ENCODE results near the gene SETBP1.

DNA sequence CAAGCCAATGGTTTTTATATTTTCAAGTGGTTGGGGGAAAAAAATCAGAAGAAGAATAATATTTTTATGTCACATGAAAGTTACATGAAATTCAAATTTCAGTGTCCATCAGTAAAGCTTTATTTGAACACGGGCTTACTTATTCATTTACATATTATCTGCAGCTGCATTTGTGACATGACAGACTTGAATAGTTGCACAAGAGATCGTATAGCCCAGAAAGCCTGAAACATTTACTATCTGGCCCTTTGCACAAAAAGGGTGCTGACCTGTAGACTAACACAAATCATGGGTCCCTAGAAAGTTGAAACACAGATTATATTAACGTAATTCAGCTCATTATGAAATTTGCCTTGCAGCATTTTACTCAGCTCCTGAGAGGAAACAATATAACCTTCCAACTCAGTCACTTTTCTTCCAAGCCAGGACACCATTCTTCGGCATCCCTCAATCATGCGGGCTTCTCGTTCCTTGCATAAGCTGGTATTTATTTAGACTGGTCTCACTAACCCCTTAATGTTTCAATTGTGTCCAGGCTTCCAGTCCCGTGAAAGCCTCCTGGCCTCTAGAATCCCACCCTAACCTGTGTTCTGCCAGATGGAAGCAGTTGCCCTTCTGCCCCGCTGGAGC, 402.7 kb downstream of the SETBP1 start:
- no peak for TF ChIP-seq ATF4 (CRISPR knock-in tag; IDR thresholded peaks at IDR 0.05)
- no peak for TF ChIP-seq ZNF274 (IDR thresholded peaks at IDR 0.05; ENCODE audit: borderline replicate concordance, low read depth, low read length)
- TF ChIP-seq CBFA2T3 (IDR thresholded peaks at IDR 0.05) = no peak
- TF ChIP-seq, protein P1, sequence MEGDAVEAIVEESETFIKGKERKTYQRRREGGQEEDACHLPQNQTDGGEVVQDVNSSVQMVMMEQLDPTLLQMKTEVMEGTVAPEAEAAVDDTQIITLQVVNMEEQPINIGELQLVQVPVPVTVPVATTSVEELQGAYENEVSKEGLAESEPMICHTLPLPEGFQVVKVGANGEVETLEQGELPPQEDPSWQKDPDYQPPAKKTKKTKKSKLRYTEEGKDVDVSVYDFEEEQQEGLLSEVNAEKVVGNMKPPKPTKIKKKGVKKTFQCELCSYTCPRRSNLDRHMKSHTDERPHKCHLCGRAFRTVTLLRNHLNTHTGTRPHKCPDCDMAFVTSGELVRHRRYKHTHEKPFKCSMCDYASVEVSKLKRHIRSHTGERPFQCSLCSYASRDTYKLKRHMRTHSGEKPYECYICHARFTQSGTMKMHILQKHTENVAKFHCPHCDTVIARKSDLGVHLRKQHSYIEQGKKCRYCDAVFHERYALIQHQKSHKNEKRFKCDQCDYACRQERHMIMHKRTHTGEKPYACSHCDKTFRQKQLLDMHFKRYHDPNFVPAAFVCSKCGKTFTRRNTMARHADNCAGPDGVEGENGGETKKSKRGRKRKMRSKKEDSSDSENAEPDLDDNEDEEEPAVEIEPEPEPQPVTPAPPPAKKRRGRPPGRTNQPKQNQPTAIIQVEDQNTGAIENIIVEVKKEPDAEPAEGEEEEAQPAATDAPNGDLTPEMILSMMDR (IDR thresholded peaks at IDR 0.05 in 2 of 3, conservative IDR thresholded peaks at IDR 0.05 in 1 of 3; ENCODE audit: insufficient read depth in 2 of 3, low read depth in 1 of 3, low read length in 3 of 3) = no peak
- no peak for TF ChIP-seq ZNF354B (CRISPR knock-in tag; IDR thresholded peaks at IDR 0.05)
- TF ChIP-seq ETS1 (conservative IDR thresholded peaks at IDR 0.05; ENCODE audit: control insufficient read depth, low read depth, low read length) = no peak
- no peak for TF ChIP-seq ZBTB1 (CRISPR knock-in tag; IDR thresholded peaks at IDR 0.05; ENCODE audit: borderline replicate concordance, low read depth)
- TF ChIP-seq TBL1XR1 (IDR thresholded peaks at IDR 0.05; ENCODE audit: low read length in 2 of 2) = no peak
- no peak for TF ChIP-seq POLR2A (conservative IDR thresholded peaks at IDR 0.05)
- TF ChIP-seq PHF20 (IDR thresholded peaks at IDR 0.05; ENCODE audit: partially characterized antibody) = no peak
- TF ChIP-seq EZH2 (IDR thresholded peaks at IDR 0.05; ENCODE audit: borderline replicate concordance, low read depth, low read length) = no peak
- no peak for TF ChIP-seq HNRNPK (IDR thresholded peaks at IDR 0.05; ENCODE audit: low read depth, low read length, poor library complexity, severe bottlenecking)
- TF ChIP-seq NFIC (IDR thresholded peaks at IDR 0.05) = no peak
